ENCODE results near the gene REG1A. TPM values are rescaled to one million over a fixed set of nuclear protein-coding genes. Genes with fewer than 3 reads are reported as not detected.

Gene REG1A
- total RNA-seq, 2 experiments from 2014 or later, result not detected

DNA sequence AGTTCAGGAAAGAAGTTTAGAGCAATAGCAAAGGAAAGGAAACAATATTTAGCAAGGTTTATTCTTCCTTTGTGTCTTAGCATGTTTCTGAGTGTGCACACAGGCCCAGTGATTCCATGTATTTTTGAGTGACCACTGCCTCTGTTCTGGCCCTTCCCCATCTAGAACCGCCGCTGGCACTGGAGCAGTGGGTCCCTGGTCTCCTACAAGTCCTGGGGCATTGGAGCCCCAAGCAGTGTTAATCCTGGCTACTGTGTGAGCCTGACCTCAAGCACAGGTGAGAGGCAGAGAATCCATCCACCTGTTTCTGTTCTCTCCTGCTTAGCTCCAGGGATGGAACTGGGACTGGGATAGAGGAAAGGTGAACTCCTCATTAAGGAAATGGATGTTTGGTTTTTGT lies 2.4 kb downstream of the REG1A start:
- no peak for DNase-seq
- intact Hi-C loops (cut with DNase I, micrococcal nuclease), result no loop called here
- CTCF ChIA-PET, result no interaction called here
- H3K9me3 Mint-ChIP-seq, result peaks cover 4% of the 10 kb centered on the region
- Histone ChIP-seq H3K4me3 (ENCODE audit: low read length) (no peak overlapping the region), H3K9me3 (ENCODE audit: control insufficient read depth in 1 of 2, insufficient read depth in 1 of 2, low read length in 2 of 2) (no peaks in the 10 kb centered on the region), H3K36me3 (ENCODE audit: insufficient read depth, low read length) (no peaks in the 10 kb centered on the region), H3K27ac (ENCODE audit: low read depth in 1 of 2, low read length in 2 of 2) (no peak overlapping the region), H3K27me3 (ENCODE audit: control insufficient read depth in 1 of 2, insufficient read depth in 2 of 2, low read length in 2 of 2) (no peaks in the 10 kb centered on the region), H3K4me1 (ENCODE audit: insufficient read depth, low read length) (no peaks in the 10 kb centered on the region)
- no peaks in the 10 kb centered on the region for H3K4me1 Mint-ChIP-seq (ENCODE audit: low read depth)
- H3K27me3 Mint-ChIP-seq, result no peaks in the 10 kb centered on the region
- TF ChIP-seq, protein P1, sequence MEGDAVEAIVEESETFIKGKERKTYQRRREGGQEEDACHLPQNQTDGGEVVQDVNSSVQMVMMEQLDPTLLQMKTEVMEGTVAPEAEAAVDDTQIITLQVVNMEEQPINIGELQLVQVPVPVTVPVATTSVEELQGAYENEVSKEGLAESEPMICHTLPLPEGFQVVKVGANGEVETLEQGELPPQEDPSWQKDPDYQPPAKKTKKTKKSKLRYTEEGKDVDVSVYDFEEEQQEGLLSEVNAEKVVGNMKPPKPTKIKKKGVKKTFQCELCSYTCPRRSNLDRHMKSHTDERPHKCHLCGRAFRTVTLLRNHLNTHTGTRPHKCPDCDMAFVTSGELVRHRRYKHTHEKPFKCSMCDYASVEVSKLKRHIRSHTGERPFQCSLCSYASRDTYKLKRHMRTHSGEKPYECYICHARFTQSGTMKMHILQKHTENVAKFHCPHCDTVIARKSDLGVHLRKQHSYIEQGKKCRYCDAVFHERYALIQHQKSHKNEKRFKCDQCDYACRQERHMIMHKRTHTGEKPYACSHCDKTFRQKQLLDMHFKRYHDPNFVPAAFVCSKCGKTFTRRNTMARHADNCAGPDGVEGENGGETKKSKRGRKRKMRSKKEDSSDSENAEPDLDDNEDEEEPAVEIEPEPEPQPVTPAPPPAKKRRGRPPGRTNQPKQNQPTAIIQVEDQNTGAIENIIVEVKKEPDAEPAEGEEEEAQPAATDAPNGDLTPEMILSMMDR (IDR thresholded peaks at IDR 0.05), result no peak
- no peak for ATAC-seq (ENCODE audit: poor library complexity)
- H3K27ac Mint-ChIP-seq, result no peak overlapping the region
- H3K4me3 Mint-ChIP-seq, result no peak overlapping the region
- no peaks in the 10 kb centered on the region for H3K36me3 Mint-ChIP-seq (ENCODE audit: low read depth)
- POLR2A ChIA-PET, result no interaction called here

DNA sequence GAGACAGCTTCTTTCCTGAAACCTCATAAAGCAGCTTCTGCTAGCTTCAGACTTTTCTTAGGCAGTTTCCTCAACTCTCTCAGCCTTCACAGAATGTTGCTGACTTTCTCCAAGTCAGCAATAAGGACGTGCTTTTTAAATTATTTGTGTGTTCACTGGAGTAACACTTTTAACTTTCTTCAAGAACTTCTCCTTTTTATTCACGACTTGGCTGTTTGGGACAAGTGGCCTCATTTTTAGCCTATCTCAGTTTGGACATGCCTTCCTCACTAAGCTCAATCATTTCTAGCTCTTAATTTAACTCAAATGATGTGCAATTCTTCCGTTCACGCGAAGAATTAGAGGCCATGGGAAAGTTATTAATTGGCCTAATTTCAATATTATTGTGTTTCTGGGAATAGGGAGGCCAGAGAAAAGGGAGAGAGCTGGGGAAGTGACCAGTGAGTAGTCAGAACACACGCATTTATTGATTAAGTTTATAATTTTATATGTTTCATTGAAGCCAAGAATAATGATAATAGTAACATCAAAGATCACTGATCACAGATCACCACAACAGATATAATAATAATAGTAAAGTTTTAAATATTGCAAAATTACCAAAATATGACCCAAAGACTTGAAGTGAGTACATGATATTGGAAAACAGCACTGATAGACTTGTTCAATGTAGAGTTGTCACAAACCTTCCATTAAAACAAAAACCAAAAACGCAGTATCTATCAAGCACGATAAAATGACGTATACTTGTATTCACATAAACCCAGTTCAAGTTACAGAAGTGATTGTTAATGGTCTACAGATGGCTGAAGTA lies 4.8 kb downstream of the REG1A start:
- no peaks in the 10 kb centered on the region for H3K9me3 Mint-ChIP-seq
- Histone ChIP-seq H3K4me3 (ENCODE audit: low read length) (no peak overlapping the region), H3K4me1 (ENCODE audit: insufficient read depth, low read length) (no peaks in the 10 kb centered on the region), H3K9me3 (ENCODE audit: control insufficient read depth in 1 of 2, insufficient read depth in 1 of 2, low read length in 2 of 2) (no peaks in the 10 kb centered on the region), H3K27ac (ENCODE audit: low read depth in 1 of 2, low read length in 2 of 2) (no peak overlapping the region), H3K36me3 (ENCODE audit: insufficient read depth, low read length) (no peaks in the 10 kb centered on the region), H3K27me3 (ENCODE audit: control insufficient read depth in 1 of 2, insufficient read depth in 2 of 2, low read length in 2 of 2) (no peaks in the 10 kb centered on the region)
- DNase-seq, result no peak
- POLR2A ChIA-PET, result no interaction called here
- no peaks in the 10 kb centered on the region for H3K27me3 Mint-ChIP-seq
- H3K27ac Mint-ChIP-seq, result no peak overlapping the region
- no peak overlapping the region for H3K4me3 Mint-ChIP-seq
- no peaks in the 10 kb centered on the region for H3K4me1 Mint-ChIP-seq (ENCODE audit: low read depth)
- TF ChIP-seq, protein P1 (IDR thresholded peaks at IDR 0.05), result no peak
- CTCF ChIA-PET, result no interaction called here
- no peaks in the 10 kb centered on the region for H3K36me3 Mint-ChIP-seq (ENCODE audit: low read depth)
- no peak for ATAC-seq (ENCODE audit: poor library complexity)
- intact Hi-C loops (cut with DNase I, micrococcal nuclease), result no loop called here

DNA sequence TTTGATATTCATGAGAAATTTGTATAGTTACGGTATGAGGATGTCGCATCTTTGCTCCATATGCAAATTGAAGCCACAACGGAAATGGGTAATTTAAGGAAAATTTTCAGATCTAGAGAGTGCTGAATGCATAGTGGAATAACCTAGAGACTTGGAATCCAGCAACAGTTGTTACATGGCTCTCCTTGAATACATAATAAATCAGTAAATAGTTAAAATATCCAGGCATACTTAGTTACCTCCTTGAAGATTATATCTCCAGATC lies 5.4 kb downstream of the REG1A start:
- ATAC-seq (ENCODE audit: poor library complexity), result no peak
- intact Hi-C loops (cut with DNase I, micrococcal nuclease), result no loop called here
- no peak overlapping the region for H3K27ac Mint-ChIP-seq

More for the DNA sequence above, 5.4 kb downstream of the REG1A start:
- Mint-ChIP-seq H3K4me3 (no peak overlapping the region), H3K9me3 (no peaks in the 10 kb centered on the region), H3K27me3 (no peaks in the 10 kb centered on the region), H3K36me3 (ENCODE audit: low read depth) (no peaks in the 10 kb centered on the region), H3K4me1 (ENCODE audit: low read depth) (no peaks in the 10 kb centered on the region)
- DNase-seq, result no peak
- Histone ChIP-seq H3K9me3 (ENCODE audit: control insufficient read depth in 1 of 2, insufficient read depth in 1 of 2, low read length in 2 of 2) (no peaks in the 10 kb centered on the region), H3K36me3 (ENCODE audit: insufficient read depth, low read length) (no peaks in the 10 kb centered on the region), H3K27me3 (ENCODE audit: control insufficient read depth in 1 of 2, insufficient read depth in 2 of 2, low read length in 2 of 2) (no peaks in the 10 kb centered on the region), H3K4me1 (ENCODE audit: insufficient read depth, low read length) (no peaks in the 10 kb centered on the region), H3K4me3 (ENCODE audit: low read length) (no peak overlapping the region), H3K27ac (ENCODE audit: low read depth in 1 of 2, low read length in 2 of 2) (no peak overlapping the region)
- TF ChIP-seq, protein P1 (IDR thresholded peaks at IDR 0.05), result no peak
- CTCF ChIA-PET, result no interaction called here
- POLR2A ChIA-PET, result no interaction called here
